GM21825 (cell line): ENCODE measurements around the gene TAF7L.

Experiments used
- ATAC-seq: cut with Tn5 transposase; IDR thresholded peaks from one replicate; pipeline ENCODE4 v1.9.1; 2021; ENCODE audit warnings: mild to moderate bottlenecking, moderate library complexity; ENCODE audit not compliant: unreplicated experiment

TAF7L gene

GRCh38 chrX:101229170-101229569 is 62.0 kb downstream of the TAF7L start:
- ATAC-seq, result no peak

GRCh38 chrX:101223226-101223625 is 67.9 kb downstream of the TAF7L start:
- no peak for ATAC-seq

- no peak for ATAC-seq
Measured at GRCh38 chrX:101220662-101221260, 70.4 kb downstream of the TAF7L start.

GRCh38 chrX:101219864-101220346 is 71.2 kb downstream of the TAF7L start:
- no peak for ATAC-seq

GRCh38 chrX:101219116-101219863 is 71.8 kb downstream of the TAF7L start, which contains the start of gene DRP2:
TSS of gene DRP2 (plus strand) at chrX:101219786. CDS start at chrX:101231648, 11,862 bp downstream.
- no peak for ATAC-seq
